HEK293 (cell line): ENCODE data around the gene SLC9C2.
"Not testable (repeated sequence)": the region's sequence is repeated elsewhere in the genome, so short reads cannot be mapped to it uniquely, and the experiment has no call there.

Experiments used
- CTCF ChIA-PET: fragments of 350-600 bp; formaldehyde crosslinking; extraction: SDS; loops from one replicate; lab custom pipeline; 2021; ENCODE audit warnings: antibody characterized with exemption; lab: Yijun Ruan, JAX
- POLR2A ChIA-PET: fragments of 300-600 bp; formaldehyde crosslinking; extraction: SDS; loops from one replicate; lab custom pipeline; 2020; ENCODE audit warnings: antibody characterized with exemption, inconsistent platforms; lab: Yijun Ruan, JAX
- H3K27ac ChIP-seq: fragments of 200-500 bp; sonication (Bioruptor generic); 2 replicates; pipeline ENCODE4 v1.5.1; 2014; ENCODE audit warnings: low read depth, low read length, control low read depth, inconsistent platforms; ENCODE audit errors: extremely low read depth
- H3K36me3 ChIP-seq, 2 experiments: fragments of 200-500 bp in 1 of 2; sonication (Bioruptor generic) in 1 of 2; 1 replicate in 1 of 2; 2 replicates in 1 of 2; pipeline ENCODE4 v1.5.1; 2014 to 2017; ENCODE audit warnings: inconsistent platforms in 2 of 2, low read length in 2 of 2; ENCODE audit not compliant: control insufficient read depth in 2 of 2, insufficient read depth in 1 of 2
- H3K4me1 ChIP-seq: fragments of 200-500 bp; sonication (Bioruptor generic); 2 replicates; pipeline ENCODE4 v1.5.1; 2014; ENCODE audit warnings: mild to moderate bottlenecking, low read length, inconsistent platforms; ENCODE audit not compliant: control insufficient read depth, insufficient read depth
- H3K4me3 ChIP-seq: 2 replicates; pipeline ENCODE4 v1.5.1; 2011; ENCODE audit warnings: low read depth, mild to moderate bottlenecking, control low read depth, low read length, moderate library complexity
- H3K9me3 ChIP-seq: fragments of 200-500 bp; sonication (Bioruptor generic); 2 replicates; pipeline ENCODE4 v1.5.1; 2014; ENCODE audit warnings: low read depth, low read length, inconsistent platforms; ENCODE audit not compliant: control insufficient read depth, insufficient read depth
- OSR2 ChIP-seq: fragments of 450-650 bp; formaldehyde crosslinking; IDR thresholded peaks from 2 replicates; pipeline ENCODE4 v1.5.1; 2016; ENCODE audit warnings: missing biosample characterization, missing genetic modification characterization
- SETDB1 ChIP-seq: IDR thresholded peaks from one replicate; pipeline ENCODE4 v1.6.1; 2017; ENCODE audit warnings: mild to moderate bottlenecking, low read length, moderate library complexity, mixed read lengths; ENCODE audit not compliant: insufficient read length
- ZFP37 ChIP-seq: fragments of 450-650 bp; formaldehyde crosslinking; IDR thresholded peaks from 2 replicates; pipeline ENCODE4 v1.5.1; 2016; ENCODE audit warnings: missing biosample characterization, missing genetic modification characterization
- ZNF19 ChIP-seq: fragments of 450-650 bp; formaldehyde crosslinking; IDR thresholded peaks from 2 replicates; pipeline ENCODE4; 2016; ENCODE audit warnings: missing biosample characterization, missing genetic modification characterization, low read depth
- ZNF266 ChIP-seq: fragments of 450-650 bp; formaldehyde crosslinking; IDR thresholded peaks from 2 replicates; pipeline ENCODE4 v1.5.1; 2016; ENCODE audit warnings: missing biosample characterization, missing genetic modification characterization, low read depth
- ZNF366 ChIP-seq: fragments of 450-650 bp; formaldehyde crosslinking; conservative IDR thresholded peaks from 2 replicates; pipeline ENCODE4 v1.5.1; 2016; ENCODE audit warnings: missing biosample characterization, missing genetic modification characterization
- ZNF37A ChIP-seq: fragments of 450-650 bp; IDR thresholded peaks from 2 replicates; pipeline ENCODE4 v1.5.1; 2018; ENCODE audit warnings: missing biosample characterization, missing genetic modification characterization
- ZNF426 ChIP-seq: fragments of 450-650 bp; formaldehyde crosslinking; IDR thresholded peaks from 2 replicates; pipeline ENCODE4 v1.5.1; 2017; ENCODE audit warnings: missing biosample characterization, missing genetic modification characterization, mild to moderate bottlenecking, inconsistent platforms, moderate library complexity
- ZNF514 ChIP-seq: fragments of 450-650 bp; formaldehyde crosslinking; IDR thresholded peaks from 2 replicates; pipeline ENCODE4 v1.5.1; 2016; ENCODE audit warnings: missing biosample characterization, missing genetic modification characterization
- ZNF571 ChIP-seq: fragments of 450-650 bp; formaldehyde crosslinking; IDR thresholded peaks from 2 replicates; pipeline ENCODE4 v1.5.0; 2017; ENCODE audit warnings: missing biosample characterization, missing genetic modification characterization
- ZNF585B ChIP-seq: fragments of 450-650 bp; formaldehyde crosslinking; IDR thresholded peaks from 2 replicates; pipeline ENCODE4 v1.5.1; 2016; ENCODE audit warnings: missing biosample characterization, missing genetic modification characterization
- ZNF654 ChIP-seq: fragments of 450-650 bp; formaldehyde crosslinking; IDR thresholded peaks from 2 replicates; pipeline ENCODE4 v1.5.1; 2016; ENCODE audit warnings: low read depth, missing biosample characterization, missing genetic modification characterization
- TF ChIP-seq, protein P1 (sequence below): fragments of 450-650 bp; formaldehyde crosslinking; IDR thresholded peaks from 2 replicates; pipeline ENCODE4 v1.5.1; 2016; ENCODE audit warnings: missing biosample characterization, missing genetic modification characterization
- TF ChIP-seq, protein P2 (sequence below): fragments of 450-650 bp; formaldehyde crosslinking; IDR thresholded peaks from 2 replicates; pipeline ENCODE4 v1.5.1; 2016; ENCODE audit warnings: missing biosample characterization, missing genetic modification characterization
- TF ChIP-seq, protein P3 (sequence below): fragments of 450-650 bp; formaldehyde crosslinking; IDR thresholded peaks from 2 replicates; pipeline ENCODE4 v1.5.1; 2016; ENCODE audit warnings: missing biosample characterization, missing genetic modification characterization
- TF ChIP-seq, protein P4 (sequence below): fragments of 450-650 bp; formaldehyde crosslinking; IDR thresholded peaks from 2 replicates; pipeline ENCODE4 v1.5.1; 2017; ENCODE audit warnings: missing biosample characterization, missing genetic modification characterization

SLC9C2 gene

DNA sequence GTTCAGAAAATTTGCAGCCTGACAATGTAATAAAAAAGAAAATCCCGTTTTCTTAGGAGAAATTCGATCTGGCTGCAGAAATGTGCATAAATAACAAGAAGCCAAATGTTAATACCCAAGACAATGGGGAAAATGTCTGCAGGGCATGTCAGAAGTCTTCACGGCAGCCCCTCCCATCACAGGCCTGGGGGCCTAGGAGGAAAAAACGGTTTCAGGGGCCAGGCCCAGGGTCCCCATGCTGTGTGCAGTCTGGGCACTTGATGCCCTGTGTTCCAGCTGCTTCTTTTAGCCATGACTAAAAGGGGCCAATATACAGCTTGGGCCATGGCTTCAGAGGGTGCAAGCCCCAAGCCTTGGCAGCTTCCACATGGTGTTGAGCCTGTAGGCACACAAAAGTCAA, 132.3 kb downstream of the SLC9C2 start:
- no peaks in the 10 kb centered on the region for H3K9me3 ChIP-seq
- peaks cover 0 to 4% of the 10 kb centered on the region in 2 experiments; a peak in 1 of 3 replicates for H3K36me3 ChIP-seq
- no peak overlapping the region for H3K27ac ChIP-seq
- ChIA-PET CTCF (no interaction called here), POLR2A (no interaction called here)
- H3K4me1 ChIP-seq: peaks cover 4% of the 10 kb centered on the region
- TF ChIP-seq ZNF585B (peak; percentile 98), SETDB1 (peak; percentile 75), ZNF366 (tag by site-specific recombination) (no peak), ZNF19 (tag by site-specific recombination) (no peak)
- H3K4me3 ChIP-seq: no peak overlapping the region

DNA sequence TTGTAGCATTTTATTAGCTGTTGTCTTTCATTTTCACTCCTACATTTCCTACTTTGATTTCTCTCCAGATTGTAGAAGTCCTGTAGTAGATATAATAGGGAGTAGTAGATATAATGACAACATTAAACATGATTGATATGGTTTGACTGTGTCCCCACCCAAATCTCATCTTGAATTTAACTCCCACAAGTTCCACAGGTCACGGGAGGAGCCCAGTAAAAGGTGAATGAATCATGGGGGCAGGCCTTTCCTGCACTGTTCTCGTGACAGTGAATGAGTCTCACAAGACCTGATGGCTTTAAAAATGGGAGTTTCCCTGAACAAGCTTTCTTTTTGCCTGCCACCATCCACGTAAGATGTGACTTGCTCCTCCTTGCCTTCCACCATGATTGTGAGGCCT, 133.2 kb downstream of the SLC9C2 start:
- Histone ChIP-seq H3K36me3 (peaks cover 0 to 4% of the 10 kb centered on the region in 2 experiments; a peak in 1 of 3 replicates), H3K4me1 (no peaks in the 10 kb centered on the region), H3K27ac (no peak overlapping the region), H3K9me3 (no peaks in the 10 kb centered on the region), H3K4me3 (no peak overlapping the region)
- CTCF ChIA-PET: no interaction called here
- POLR2A ChIA-PET: no interaction called here
- TF ChIP-seq, protein P1, sequence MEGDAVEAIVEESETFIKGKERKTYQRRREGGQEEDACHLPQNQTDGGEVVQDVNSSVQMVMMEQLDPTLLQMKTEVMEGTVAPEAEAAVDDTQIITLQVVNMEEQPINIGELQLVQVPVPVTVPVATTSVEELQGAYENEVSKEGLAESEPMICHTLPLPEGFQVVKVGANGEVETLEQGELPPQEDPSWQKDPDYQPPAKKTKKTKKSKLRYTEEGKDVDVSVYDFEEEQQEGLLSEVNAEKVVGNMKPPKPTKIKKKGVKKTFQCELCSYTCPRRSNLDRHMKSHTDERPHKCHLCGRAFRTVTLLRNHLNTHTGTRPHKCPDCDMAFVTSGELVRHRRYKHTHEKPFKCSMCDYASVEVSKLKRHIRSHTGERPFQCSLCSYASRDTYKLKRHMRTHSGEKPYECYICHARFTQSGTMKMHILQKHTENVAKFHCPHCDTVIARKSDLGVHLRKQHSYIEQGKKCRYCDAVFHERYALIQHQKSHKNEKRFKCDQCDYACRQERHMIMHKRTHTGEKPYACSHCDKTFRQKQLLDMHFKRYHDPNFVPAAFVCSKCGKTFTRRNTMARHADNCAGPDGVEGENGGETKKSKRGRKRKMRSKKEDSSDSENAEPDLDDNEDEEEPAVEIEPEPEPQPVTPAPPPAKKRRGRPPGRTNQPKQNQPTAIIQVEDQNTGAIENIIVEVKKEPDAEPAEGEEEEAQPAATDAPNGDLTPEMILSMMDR (tag by site-specific recombination): no peak
- TF ChIP-seq, protein P2, sequence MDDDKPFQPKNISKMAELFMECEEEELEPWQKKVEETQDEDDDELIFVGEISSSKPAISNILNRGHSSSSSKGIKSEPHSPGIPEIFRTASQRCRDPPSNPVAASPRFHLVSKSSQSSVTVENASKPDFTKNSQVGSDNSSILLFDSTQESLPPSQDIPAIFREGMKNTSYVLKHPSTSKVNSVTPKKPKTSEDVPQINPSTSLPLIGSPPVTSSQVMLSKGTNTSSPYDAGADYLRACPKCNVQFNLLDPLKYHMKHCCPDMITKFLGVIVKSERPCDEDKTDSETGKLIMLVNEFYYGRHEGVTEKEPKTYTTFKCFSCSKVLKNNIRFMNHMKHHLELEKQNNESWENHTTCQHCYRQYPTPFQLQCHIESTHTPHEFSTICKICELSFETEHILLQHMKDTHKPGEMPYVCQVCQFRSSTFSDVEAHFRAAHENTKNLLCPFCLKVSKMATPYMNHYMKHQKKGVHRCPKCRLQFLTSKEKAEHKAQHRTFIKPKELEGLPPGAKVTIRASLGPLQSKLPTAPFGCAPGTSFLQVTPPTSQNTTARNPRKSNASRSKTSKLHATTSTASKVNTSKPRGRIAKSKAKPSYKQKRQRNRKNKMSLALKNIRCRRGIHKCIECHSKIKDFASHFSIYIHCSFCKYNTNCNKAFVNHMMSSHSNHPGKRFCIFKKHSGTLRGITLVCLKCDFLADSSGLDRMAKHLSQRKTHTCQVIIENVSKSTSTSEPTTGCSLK (tag by site-specific recombination): no peak
- TF ChIP-seq, protein P3, sequence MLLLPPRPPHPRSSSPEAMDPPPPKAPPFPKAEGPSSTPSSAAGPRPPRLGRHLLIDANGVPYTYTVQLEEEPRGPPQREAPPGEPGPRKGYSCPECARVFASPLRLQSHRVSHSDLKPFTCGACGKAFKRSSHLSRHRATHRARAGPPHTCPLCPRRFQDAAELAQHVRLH (tag by site-specific recombination): no peak

DNA sequence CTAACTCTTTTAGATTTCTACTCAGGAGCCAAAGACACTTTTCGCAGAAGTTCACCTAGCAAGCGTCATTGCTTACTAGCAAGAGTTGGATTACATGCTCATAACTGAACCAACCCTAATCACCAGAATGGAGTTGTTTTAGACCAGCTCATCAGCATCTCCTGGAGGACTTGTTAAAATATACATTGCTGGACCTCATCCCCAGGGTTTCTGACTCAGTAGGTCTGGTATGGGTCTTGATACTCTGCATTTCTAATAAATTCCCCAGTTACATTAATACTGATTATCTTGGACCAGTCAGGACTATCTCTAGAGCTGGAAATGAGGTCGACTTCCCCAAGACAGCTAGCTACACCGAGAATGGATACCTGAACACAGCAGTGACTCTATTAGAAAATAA, 135.4 kb downstream of the SLC9C2 start:
- POLR2A ChIA-PET: interaction anchor here (1.0 kb wide), 1 partner anchor 10 kb away, joined by 3 read pairs; the partner anchor contains the start of gene PRDX6
- H3K9me3 ChIP-seq: no peaks in the 10 kb centered on the region
- no peak overlapping the region for H3K4me3 ChIP-seq
- TF ChIP-seq ZNF37A (tag by site-specific recombination): no peak
- no peak for TF ChIP-seq ZFP37 (tag by site-specific recombination)
- TF ChIP-seq ZNF571: no peak
- no peak for TF ChIP-seq ZNF426 (tag by site-specific recombination)
- no peak for TF ChIP-seq ZNF514
- TF ChIP-seq, protein P4, sequence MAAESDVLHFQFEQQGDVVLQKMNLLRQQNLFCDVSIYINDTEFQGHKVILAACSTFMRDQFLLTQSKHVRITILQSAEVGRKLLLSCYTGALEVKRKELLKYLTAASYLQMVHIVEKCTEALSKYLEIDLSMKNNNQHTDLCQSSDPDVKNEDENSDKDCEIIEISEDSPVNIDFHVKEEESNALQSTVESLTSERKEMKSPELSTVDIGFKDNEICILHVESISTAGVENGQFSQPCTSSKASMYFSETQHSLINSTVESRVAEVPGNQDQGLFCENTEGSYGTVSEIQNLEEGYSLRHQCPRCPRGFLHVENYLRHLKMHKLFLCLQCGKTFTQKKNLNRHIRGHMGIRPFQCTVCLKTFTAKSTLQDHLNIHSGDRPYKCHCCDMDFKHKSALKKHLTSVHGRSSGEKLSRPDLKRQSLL (tag by site-specific recombination): no peak
- TF ChIP-seq ZNF266 (tag by site-specific recombination): no peak
- no peak for TF ChIP-seq ZNF654 (tag by site-specific recombination)
- no peak for TF ChIP-seq OSR2 (tag by site-specific recombination)
- CTCF ChIA-PET: no interaction called here
- H3K27ac ChIP-seq: no peak overlapping the region
- peaks cover 0 to 3% of the 10 kb centered on the region in 2 experiments; a peak in 1 of 3 replicates for H3K36me3 ChIP-seq
- no peaks in the 10 kb centered on the region for H3K4me1 ChIP-seq

DNA sequence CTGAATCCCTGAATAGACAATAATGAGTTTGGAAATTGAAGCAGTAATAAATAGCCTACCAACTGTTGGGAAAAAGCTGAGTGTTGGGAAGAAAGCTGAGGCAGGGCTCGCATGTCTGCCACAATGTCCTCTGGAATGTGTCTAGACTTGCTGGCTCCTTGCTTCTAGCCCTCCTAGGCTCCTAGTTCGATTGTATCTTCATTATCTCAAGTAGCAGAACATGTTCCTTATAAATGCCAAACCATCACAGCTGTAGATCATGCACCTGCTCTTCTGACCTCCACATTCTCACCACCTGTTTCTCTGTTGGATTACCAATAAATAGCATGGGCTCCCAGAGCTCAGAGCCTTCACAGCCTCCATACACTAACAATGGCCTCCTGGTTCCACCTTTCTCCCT, 138.7 kb downstream of the SLC9C2 start:
- H3K4me1 ChIP-seq, H3K27ac ChIP-seq, H3K4me3 ChIP-seq, POLR2A ChIA-PET, H3K9me3 ChIP-seq, CTCF ChIA-PET: not testable (repeated sequence)
- H3K36me3 ChIP-seq: peaks cover 0 to 21% of the 10 kb centered on the region in 2 experiments; a peak in 1 of 3 replicates
